Progenitor cell of endocrine pancreas (in vitro differentiated cells): ENCODE measurements around the gene DTX4. TPM values are rescaled to one million over a fixed set of nuclear protein-coding genes. Genes with fewer than 3 reads are reported as not detected.

ENCODE experiments used
- DNase-seq: peaks from one replicate; pipeline ENCODE4 v3.0.0; 2021; ENCODE audit warnings: low spot score; ENCODE audit not compliant: unreplicated experiment
- H3K27ac Mint-ChIP-seq: 2 replicates; pipeline ENCODE4 v1.8.0; 2021; ENCODE audit warnings: mild to moderate bottlenecking, moderate library complexity, mixed read lengths
- H3K27me3 Mint-ChIP-seq: 2 replicates; pipeline ENCODE4 v1.8.0; 2021; ENCODE audit warnings: mixed read lengths
- H3K36me3 Mint-ChIP-seq: 2 replicates; pipeline ENCODE4 v1.8.0; 2022; ENCODE audit warnings: mixed read lengths; ENCODE audit not compliant: insufficient read depth
- H3K4me1 Mint-ChIP-seq: 2 replicates; pipeline ENCODE4 v1.8.0; 2021; ENCODE audit warnings: low read depth, mixed read lengths
- H3K4me3 Mint-ChIP-seq: 2 replicates; pipeline ENCODE4 v1.8.0; 2021; ENCODE audit warnings: low read depth, mild to moderate bottlenecking, moderate library complexity, mixed read lengths
- H3K9me3 Mint-ChIP-seq: 2 replicates; pipeline ENCODE4 v1.8.0; 2021; ENCODE audit warnings: low read depth, mixed read lengths
- CTCF ChIP-seq: fragments of 200-600 bp; sonication (generic); IDR thresholded peaks from one replicate; pipeline ENCODE4 v1.5.0; 2021; ENCODE audit warnings: antibody characterized with exemption, mild to moderate bottlenecking; ENCODE audit not compliant: unreplicated experiment
- total RNA-seq: library from RNA; stranded (reverse); gene quantifications from 2 replicates; pipeline ENCODE4 v1.2.1, GENCODE V29; 2021

The DTX4 gene
- total RNA-seq, 1 donor from 2014 or later, result 61.6 TPM

GRCh38 chr11:59218893-59219292 lies 47.0 kb downstream of the DTX4 start:
- Mint-ChIP-seq H3K4me1 (no peaks in the 10 kb centered on the region), H3K36me3 (no peaks in the 10 kb centered on the region)

GRCh38 chr11:59219836-59220235 lies 47.9 kb downstream of the DTX4 start:
- Mint-ChIP-seq H3K4me3 (no peak overlapping the region), H3K9me3 (no peaks in the 10 kb centered on the region), H3K36me3 (no peaks in the 10 kb centered on the region), H3K27ac (no peak overlapping the region), H3K4me1 (no peaks in the 10 kb centered on the region), H3K27me3 (no peaks in the 10 kb centered on the region)
- no peak for DNase-seq
- no peak for TF ChIP-seq CTCF

More at GRCh38 chr11:59218893-59219292, 47.0 kb downstream of the DTX4 start:
- TF ChIP-seq CTCF, result no peak
- no peaks in the 10 kb centered on the region for H3K27me3 Mint-ChIP-seq
- no peaks in the 10 kb centered on the region for H3K9me3 Mint-ChIP-seq
- no peak overlapping the region for H3K27ac Mint-ChIP-seq
- no peak overlapping the region for H3K4me3 Mint-ChIP-seq
- no peak for DNase-seq

- TF ChIP-seq CTCF, result no peak
- Mint-ChIP-seq H3K27me3 (no peaks in the 10 kb centered on the region), H3K4me1 (no peaks in the 10 kb centered on the region), H3K4me3 (no peak overlapping the region), H3K36me3 (no peaks in the 10 kb centered on the region), H3K27ac (no peak overlapping the region), H3K9me3 (no peaks in the 10 kb centered on the region)
- DNase-seq, result no peak
Measured at GRCh38 chr11:59221441-59221840, 49.5 kb downstream of the DTX4 start.

- Mint-ChIP-seq H3K4me1 (no peaks in the 10 kb centered on the region), H3K27me3 (no peaks in the 10 kb centered on the region), H3K36me3 (no peaks in the 10 kb centered on the region), H3K4me3 (no peak overlapping the region), H3K27ac (no peak overlapping the region), H3K9me3 (no peaks in the 10 kb centered on the region)
- no peak for TF ChIP-seq CTCF
- DNase-seq, result no peak
Measured at GRCh38 chr11:59222464-59223060, 50.6 kb downstream of the DTX4 start.

GRCh38 chr11:59223177-59223576 lies 51.2 kb downstream of the DTX4 start:
- H3K4me1 Mint-ChIP-seq, result no peaks in the 10 kb centered on the region
- H3K9me3 Mint-ChIP-seq, result no peaks in the 10 kb centered on the region
- no peak overlapping the region for H3K27ac Mint-ChIP-seq
- H3K27me3 Mint-ChIP-seq, result no peaks in the 10 kb centered on the region
- no peak for DNase-seq
- H3K36me3 Mint-ChIP-seq, result no peaks in the 10 kb centered on the region
- no peak for TF ChIP-seq CTCF
- H3K4me3 Mint-ChIP-seq, result no peak overlapping the region
